ENCODE results near the gene CMTM8.

The CMTM8 gene

GRCh38 chr3:32372213-32372490 lies 133.7 kb downstream of the CMTM8 start (continued):
- TF ChIP-seq BACH2 (CRISPR knock-in tag; IDR thresholded peaks at IDR 0.05; ENCODE audit: borderline replicate concordance) (no peak), ZC3H10 (CRISPR knock-in tag; IDR thresholded peaks at IDR 0.05) (no peak), PPARA (CRISPR knock-in tag; IDR thresholded peaks at IDR 0.05; ENCODE audit: borderline replicate concordance) (no peak), OSR1 (CRISPR knock-in tag; IDR thresholded peaks at IDR 0.05) (no peak), TCF4 (CRISPR knock-in tag; IDR thresholded peaks at IDR 0.05; ENCODE audit: borderline replicate concordance) (no peak)

GRCh38 chr3:32373276-32373675 lies 134.8 kb downstream of the CMTM8 start:
- TF ChIP-seq RARB (CRISPR knock-in tag; IDR thresholded peaks at IDR 0.05) = no peak
- no peak for TF ChIP-seq SNAI2 (CRISPR knock-in tag; IDR thresholded peaks at IDR 0.05)
- TF ChIP-seq PATZ1 (CRISPR knock-in tag; IDR thresholded peaks at IDR 0.05; ENCODE audit: borderline replicate concordance) = no peak
- no peak for TF ChIP-seq TOX (CRISPR knock-in tag; IDR thresholded peaks at IDR 0.05; ENCODE audit: borderline replicate concordance)
- TF ChIP-seq GLIS3 (CRISPR knock-in tag; IDR thresholded peaks at IDR 0.05) = no peak
- no peak for TF ChIP-seq ARNTL (CRISPR knock-in tag; IDR thresholded peaks at IDR 0.05; ENCODE audit: borderline replicate concordance, low read depth)
- TF ChIP-seq CSDC2 (CRISPR knock-in tag; IDR thresholded peaks at IDR 0.05) = no peak
- no peak for TF ChIP-seq ZC3H10 (CRISPR knock-in tag; IDR thresholded peaks at IDR 0.05)
- no peak for TF ChIP-seq ZNF8 (CRISPR knock-in tag; IDR thresholded peaks at IDR 0.05)
- no peak for TF ChIP-seq OSR1 (CRISPR knock-in tag; IDR thresholded peaks at IDR 0.05)
- TF ChIP-seq BACH2 (CRISPR knock-in tag; IDR thresholded peaks at IDR 0.05; ENCODE audit: borderline replicate concordance) = no peak
- no peak for TF ChIP-seq ZNF70 (CRISPR knock-in tag; IDR thresholded peaks at IDR 0.05)
- no peak for TF ChIP-seq CREB5 (CRISPR knock-in tag; IDR thresholded peaks at IDR 0.05; ENCODE audit: low read depth)
- TF ChIP-seq ISL1 (CRISPR knock-in tag; IDR thresholded peaks at IDR 0.05) = no peak
- ATAC-seq = no peak

GRCh38 chr3:32373844-32374243 lies 135.4 kb downstream of the CMTM8 start:
- TF ChIP-seq ZNF8 (CRISPR knock-in tag; IDR thresholded peaks at IDR 0.05) (no peak), ZNF565 (CRISPR knock-in tag; conservative IDR thresholded peaks at IDR 0.05; ENCODE audit: low read depth) (no peak), ZFP3 (CRISPR knock-in tag; IDR thresholded peaks at IDR 0.05) (no peak), CREB5 (CRISPR knock-in tag; IDR thresholded peaks at IDR 0.05; ENCODE audit: low read depth) (no peak), GLIS3 (CRISPR knock-in tag; IDR thresholded peaks at IDR 0.05) (no peak), ISL1 (CRISPR knock-in tag; IDR thresholded peaks at IDR 0.05) (no peak), ZFP30 (CRISPR knock-in tag; IDR thresholded peaks at IDR 0.05) (no peak), CSDC2 (CRISPR knock-in tag; IDR thresholded peaks at IDR 0.05) (no peak), TSHZ2 (CRISPR knock-in tag; IDR thresholded peaks at IDR 0.05) (no peak), TOX (CRISPR knock-in tag; IDR thresholded peaks at IDR 0.05; ENCODE audit: borderline replicate concordance) (no peak), ZC3H10 (CRISPR knock-in tag; IDR thresholded peaks at IDR 0.05) (no peak), POU6F1 (CRISPR knock-in tag; IDR thresholded peaks at IDR 0.05; ENCODE audit: borderline replicate concordance, low read depth) (no peak), ZNF70 (CRISPR knock-in tag; IDR thresholded peaks at IDR 0.05) (no peak), BACH2 (CRISPR knock-in tag; IDR thresholded peaks at IDR 0.05; ENCODE audit: borderline replicate concordance) (no peak), PATZ1 (CRISPR knock-in tag; IDR thresholded peaks at IDR 0.05; ENCODE audit: borderline replicate concordance) (no peak)
- no peak for ATAC-seq

Data from SK-N-SH treated with all-trans-retinoic acid at 6 μM for 48 hours (cell line).